ENCODE data around the gene SPEN. TPM values are rescaled to one million over a fixed set of nuclear protein-coding genes. Genes with fewer than 3 reads are reported as not detected.
A peak's percentile ranks its signal among the peaks of the same experiment; 100 is the strongest.
"Not testable (repeated sequence)": the region's sequence is repeated elsewhere in the genome, so short reads cannot be mapped to it uniquely, and the experiment has no call there.

The SPEN gene
- total RNA-seq, 1 experiment from 2014 or later: 28.9 TPM

DNA sequence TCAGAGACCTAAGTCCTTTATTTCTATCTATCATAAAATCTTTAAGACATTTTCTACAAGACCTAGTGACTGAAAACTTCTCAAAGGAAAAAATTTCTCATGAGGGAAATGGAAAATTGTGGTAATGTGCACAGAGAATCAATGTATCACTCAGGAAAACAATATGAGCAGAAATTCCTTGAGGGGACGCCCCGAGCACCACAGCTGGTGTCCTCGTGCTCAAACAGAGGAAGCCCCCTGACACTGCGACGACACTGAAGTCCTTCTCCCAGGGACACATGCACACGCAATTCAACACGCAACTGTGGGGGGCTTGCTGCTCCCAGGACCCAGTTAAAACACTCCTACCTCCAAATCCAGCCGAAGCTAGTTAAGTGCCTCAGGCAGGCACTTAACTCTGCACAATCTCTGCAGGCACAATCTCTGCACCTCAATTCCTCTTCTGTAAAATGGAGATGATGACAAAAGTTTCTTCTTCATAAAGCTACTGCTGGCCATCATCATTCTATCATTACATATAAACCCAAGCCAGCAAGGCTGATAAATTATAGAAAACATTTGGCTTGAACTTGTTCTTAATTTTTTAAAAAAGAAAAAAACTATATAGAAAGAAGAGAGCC, 112.4 kb downstream of the SPEN start:
- DNase-seq (ENCODE audit: low read depth): no peak

- no peak for DNase-seq (ENCODE audit: low read depth)
These were observed 113.3 kb downstream of the SPEN start for GRCh38 chr1:15960808-15961207.

DNA sequence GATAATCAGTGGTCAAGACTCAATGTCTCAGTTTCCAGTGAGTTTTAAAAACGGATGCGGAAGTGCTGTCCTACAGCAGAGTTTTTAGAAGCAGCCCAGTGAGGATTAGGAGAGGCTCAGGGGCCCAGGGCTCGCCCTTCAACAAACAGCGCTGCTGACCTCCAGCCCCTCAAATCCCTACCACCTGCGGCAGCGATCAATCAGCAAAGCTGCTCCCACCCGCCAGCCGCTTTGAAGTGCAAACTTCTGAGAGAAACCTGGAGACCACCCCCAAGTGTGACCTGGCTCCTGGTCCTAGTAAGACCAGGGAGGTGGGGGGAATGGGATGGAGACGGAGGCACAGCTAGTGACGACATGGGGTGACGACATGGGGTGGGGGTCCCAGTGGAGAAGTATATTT, 114.0 kb downstream of the SPEN start:
- DNase-seq (ENCODE audit: low read depth): no peak

- DNase-seq (ENCODE audit: low read depth): no peak
These were observed 114.7 kb downstream of the SPEN start for GRCh38 chr1:15962176-15962575.

DNA sequence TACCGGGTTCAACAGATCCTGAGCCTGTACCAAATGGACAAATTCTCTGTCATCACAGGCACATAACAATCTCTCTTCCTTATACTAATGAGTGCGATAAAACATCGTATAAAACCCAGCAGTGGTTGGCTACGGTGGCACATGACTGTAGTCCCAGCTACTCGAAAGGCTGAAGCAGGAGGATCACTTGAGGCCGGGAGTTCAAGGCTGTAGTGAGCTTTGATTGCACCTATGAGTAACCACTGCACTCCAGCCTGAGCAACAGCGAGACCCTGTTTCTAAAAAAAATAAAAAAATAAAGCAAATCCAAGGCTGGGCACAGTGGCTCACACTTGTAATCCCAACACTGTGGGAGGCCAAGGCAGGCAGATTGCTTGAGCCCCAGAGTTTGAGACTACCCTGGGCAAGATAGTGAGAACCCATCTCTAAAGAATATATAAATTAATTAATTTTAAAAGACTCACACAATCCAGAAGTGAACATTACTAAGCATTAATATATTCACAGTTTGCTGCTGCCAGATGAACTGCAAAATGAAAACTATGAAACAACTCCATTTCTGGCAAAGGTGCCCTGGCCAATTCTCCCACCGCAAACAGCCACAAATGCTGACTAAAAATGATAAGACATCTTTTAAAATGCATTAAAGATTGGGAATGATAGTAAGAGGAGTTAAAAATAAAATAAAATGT, 115.3 kb downstream of the SPEN start:
- no peak for DNase-seq (ENCODE audit: low read depth)

GRCh38 chr1:15963363-15963967, 116.0 kb downstream of the SPEN start:
- DNase-seq (ENCODE audit: low read depth): no peak

GRCh38 chr1:15963968-15964648, 116.6 kb downstream of the SPEN start:
- no peak for DNase-seq (ENCODE audit: low read depth)

DNA sequence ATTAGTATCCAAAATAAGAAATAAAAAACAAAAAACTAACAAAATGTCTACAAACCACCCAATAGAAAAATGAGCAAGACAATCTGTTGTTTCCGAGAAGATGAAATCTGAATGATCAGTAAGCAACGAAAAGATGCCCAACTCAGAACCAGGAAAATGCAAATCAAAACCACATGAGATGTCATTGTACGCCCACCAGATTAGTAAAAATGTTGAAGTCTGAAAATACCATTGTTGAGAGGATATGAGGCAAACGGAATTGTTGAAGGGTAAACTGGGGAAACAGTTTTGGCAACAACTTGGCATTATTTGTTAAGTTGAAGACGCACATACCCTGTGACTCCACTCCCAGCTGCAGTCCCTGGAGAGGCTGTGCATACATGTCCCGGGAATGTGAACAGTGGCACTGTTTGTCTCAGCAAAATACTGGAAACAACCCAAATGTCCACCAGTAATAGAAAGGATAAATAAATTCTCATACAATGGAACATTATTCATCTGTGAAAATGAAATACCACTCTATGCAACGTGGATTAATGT, 117.8 kb downstream of the SPEN start:
- DNase-seq (ENCODE audit: low read depth): no peak

GRCh38 chr1:15966081-15966955, 118.8 kb downstream of the SPEN start:
- DNase-seq (ENCODE audit: low read depth): peak; percentile 33

- no peak for DNase-seq (ENCODE audit: low read depth)
These were observed 119.4 kb downstream of the SPEN start for GRCh38 chr1:15966956-15967344.

GRCh38 chr1:15968172-15968571, 120.7 kb downstream of the SPEN start:
- no peak for DNase-seq (ENCODE audit: low read depth)

GRCh38 chr1:15969321-15969880, 121.9 kb downstream of the SPEN start:
- DNase-seq (ENCODE audit: low read depth): no peak

GRCh38 chr1:15970911-15971310, 123.4 kb downstream of the SPEN start:
- no peak for DNase-seq (ENCODE audit: low read depth)

- no peak for DNase-seq (ENCODE audit: low read depth)
These were observed 124.9 kb downstream of the SPEN start for GRCh38 chr1:15972409-15972808.

GRCh38 chr1:15973772-15974171, 126.3 kb downstream of the SPEN start:
- no peak for DNase-seq (ENCODE audit: low read depth)

- DNase-seq (ENCODE audit: low read depth): no peak
These were observed 127.3 kb downstream of the SPEN start for GRCh38 chr1:15974855-15975254.

DNA sequence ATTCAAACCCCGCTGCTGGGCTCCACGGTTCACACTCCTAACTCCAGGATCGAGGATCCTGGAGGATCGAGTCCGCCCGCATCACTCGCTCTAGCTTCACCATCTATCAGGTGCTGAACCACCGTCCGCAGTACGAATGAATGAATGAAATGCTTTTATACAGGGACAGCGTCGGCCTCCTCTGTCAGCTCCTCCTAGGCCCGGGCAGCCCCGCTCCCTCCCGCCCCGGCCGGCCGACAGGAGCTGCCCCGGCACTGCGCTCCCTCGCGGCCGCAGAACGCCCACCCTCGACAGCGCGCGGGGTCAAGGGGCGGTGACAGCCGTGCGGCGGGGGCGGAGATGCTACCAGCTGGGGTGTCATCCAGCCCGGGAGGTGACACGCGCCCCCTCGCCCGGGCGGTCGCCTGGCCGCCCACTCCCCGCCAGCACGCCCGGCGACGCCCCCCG, 127.9 kb downstream of the SPEN start:
- peak; percentile 55 for DNase-seq (ENCODE audit: low read depth)

DNA sequence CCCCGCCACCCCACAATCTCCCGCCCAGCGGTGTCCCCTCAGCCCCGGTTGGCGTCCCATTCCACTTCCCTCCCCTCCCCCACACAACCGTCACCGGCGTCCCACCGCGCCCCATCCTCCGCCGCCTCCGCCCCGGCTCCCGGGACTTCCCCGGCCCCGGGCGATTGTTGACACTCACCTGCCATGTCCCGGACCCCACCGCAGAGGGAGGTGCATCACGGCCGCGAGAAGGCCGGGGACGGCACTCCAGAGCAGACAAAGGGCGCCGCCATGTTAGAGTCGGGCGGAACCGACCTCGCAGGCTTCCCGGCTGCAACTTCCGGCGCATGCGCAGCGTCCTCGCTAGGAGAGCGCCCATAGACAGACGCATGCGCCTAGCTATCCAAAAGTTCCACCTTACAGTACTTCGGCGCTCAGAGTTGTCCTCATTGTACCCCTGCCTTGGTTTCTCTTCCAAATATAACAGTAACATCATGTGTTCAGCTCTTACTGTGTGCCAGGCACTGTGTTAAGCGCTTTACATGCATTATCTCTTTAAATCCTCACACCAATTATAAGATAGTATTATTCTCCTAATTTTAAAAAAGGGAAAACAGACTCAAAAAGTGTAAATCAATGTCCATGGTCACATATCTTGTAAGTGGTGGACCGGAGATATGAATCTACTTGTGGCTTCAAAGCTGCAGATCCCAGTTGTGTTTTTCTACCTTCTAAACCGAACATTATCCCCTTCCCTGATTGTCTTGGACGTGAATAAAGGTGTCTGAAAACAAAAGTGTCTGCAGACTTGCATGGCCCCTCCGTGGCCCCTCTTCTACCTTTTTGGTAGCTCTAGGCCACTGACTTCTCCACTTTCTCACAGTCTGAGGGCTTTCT, 128.5 kb downstream of the SPEN start, which contains the start of gene ZBTB17:
Gene ZBTB17 (minus strand): TSS at position 297 of the 876 bp plus-strand sequence. CDS start 27,606 bp downstream, outside the sequence.
- peak; percentile 92 for DNase-seq (ENCODE audit: low read depth)

GRCh38 chr1:15977947-15978346, 130.4 kb downstream of the SPEN start:
- DNase-seq (ENCODE audit: low read depth): not testable (repeated sequence)

DNA sequence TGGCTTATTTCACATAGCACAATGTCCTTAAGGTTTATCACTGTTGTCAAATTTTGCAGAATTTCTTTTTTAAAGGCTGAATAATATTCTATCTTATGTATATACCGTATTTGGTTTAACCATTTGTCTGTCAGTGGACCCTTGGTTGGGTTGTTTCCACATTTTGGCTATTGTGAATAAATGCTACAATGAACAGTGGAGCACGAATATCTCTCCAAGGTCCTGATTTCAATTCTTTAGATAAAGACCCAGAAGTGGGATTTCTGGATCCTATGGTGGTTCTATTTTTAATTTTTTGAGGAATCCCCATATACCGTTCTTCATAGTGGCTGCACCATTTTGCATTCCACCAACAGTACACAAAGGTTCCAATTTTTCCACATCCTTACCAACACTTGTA, 134.2 kb downstream of the SPEN start:
- DNase-seq (ENCODE audit: low read depth): no peak
